ENCODE data around the gene PANK2. TPM values are rescaled to one million over a fixed set of nuclear protein-coding genes. Genes with fewer than 3 reads are reported as not detected.

PANK2 gene
- total RNA-seq, 1 donor from 2014 or later = 39.7 TPM

DNA sequence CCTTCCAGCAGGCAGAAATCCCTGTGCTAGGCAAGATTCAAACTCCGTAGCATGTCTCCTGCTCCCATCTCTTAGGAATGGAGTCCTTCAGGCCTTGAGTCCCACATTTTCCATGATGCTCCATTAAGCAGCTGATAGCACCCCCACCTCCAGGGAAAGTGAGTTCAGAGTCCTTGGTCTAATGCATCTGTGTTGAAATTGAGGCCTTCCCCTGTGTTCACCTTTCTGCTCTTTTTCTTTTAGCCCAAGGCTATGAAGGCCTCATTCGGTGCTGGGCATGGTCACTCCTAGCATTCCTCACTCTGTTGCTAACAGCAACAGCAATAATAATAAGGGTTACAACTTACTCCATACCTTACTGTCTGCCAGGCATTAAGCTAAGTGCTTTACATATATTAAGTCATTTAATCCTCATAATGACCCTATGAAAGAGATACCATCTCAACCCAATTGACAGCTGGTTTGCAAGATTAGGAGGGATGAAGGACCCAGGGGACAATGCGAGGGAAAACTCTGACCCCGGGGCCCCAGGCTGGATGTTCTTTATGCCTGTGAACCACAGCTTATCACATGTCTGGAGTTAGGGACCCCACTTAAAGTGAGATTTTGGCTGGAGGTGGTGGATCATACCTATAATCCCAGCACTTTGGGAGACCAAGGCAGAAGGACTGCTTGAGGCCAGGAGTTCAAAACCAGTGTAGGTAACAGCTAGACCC is 17.5 kb upstream of the PANK2 start:
- H3K27ac Mint-ChIP-seq (ENCODE audit: unreplicated experiment) = no peak overlapping the region
- peaks cover 26% of the 10 kb centered on the region for H3K4me1 Mint-ChIP-seq (ENCODE audit: low read depth)
- no peaks in the 10 kb centered on the region for H3K27me3 Mint-ChIP-seq (ENCODE audit: low read depth)
- no peak for DNase-seq (ENCODE audit: low spot score)
- no peaks in the 10 kb centered on the region for H3K9me3 Mint-ChIP-seq (ENCODE audit: low read depth)
- no peak for TF ChIP-seq CTCF (IDR thresholded peaks at IDR 0.05)
- no peak overlapping the region for H3K4me3 Mint-ChIP-seq (ENCODE audit: unreplicated experiment)
- H3K36me3 Mint-ChIP-seq (ENCODE audit: low read depth) = peaks cover 9% of the 10 kb centered on the region

GRCh38 chr20:3873507-3873906 is 15.7 kb upstream of the PANK2 start:
- peaks cover 32% of the 10 kb centered on the region for H3K4me1 Mint-ChIP-seq (ENCODE audit: low read depth)
- no peak for DNase-seq (ENCODE audit: low spot score)
- no peaks in the 10 kb centered on the region for H3K27me3 Mint-ChIP-seq (ENCODE audit: low read depth)
- TF ChIP-seq CTCF (IDR thresholded peaks at IDR 0.05) = no peak
- no peak overlapping the region for H3K4me3 Mint-ChIP-seq (ENCODE audit: unreplicated experiment)
- H3K36me3 Mint-ChIP-seq (ENCODE audit: low read depth) = peaks cover 8% of the 10 kb centered on the region
- no peak overlapping the region for H3K27ac Mint-ChIP-seq (ENCODE audit: unreplicated experiment)
- H3K9me3 Mint-ChIP-seq (ENCODE audit: low read depth) = no peaks in the 10 kb centered on the region

- peaks cover 8% of the 10 kb centered on the region for H3K36me3 Mint-ChIP-seq (ENCODE audit: low read depth)
- no peaks in the 10 kb centered on the region for H3K9me3 Mint-ChIP-seq (ENCODE audit: low read depth)
- peaks cover 32% of the 10 kb centered on the region for H3K4me1 Mint-ChIP-seq (ENCODE audit: low read depth)
- H3K4me3 Mint-ChIP-seq (ENCODE audit: unreplicated experiment) = no peak overlapping the region
- H3K27ac Mint-ChIP-seq (ENCODE audit: unreplicated experiment) = no peak overlapping the region
- no peaks in the 10 kb centered on the region for H3K27me3 Mint-ChIP-seq (ENCODE audit: low read depth)
- no peak for TF ChIP-seq CTCF (IDR thresholded peaks at IDR 0.05)
- DNase-seq (ENCODE audit: low spot score) = no peak
These were observed 14.9 kb upstream of the PANK2 start for GRCh38 chr20:3874194-3874844.

GRCh38 chr20:3875378-3875974 is 13.7 kb upstream of the PANK2 start:
- no peak for DNase-seq (ENCODE audit: low spot score)
- peaks cover 32% of the 10 kb centered on the region for H3K4me1 Mint-ChIP-seq (ENCODE audit: low read depth)
- H3K4me3 Mint-ChIP-seq (ENCODE audit: unreplicated experiment) = no peak overlapping the region
- no peaks in the 10 kb centered on the region for H3K9me3 Mint-ChIP-seq (ENCODE audit: low read depth)
- no peaks in the 10 kb centered on the region for H3K27me3 Mint-ChIP-seq (ENCODE audit: low read depth)
- no peak for TF ChIP-seq CTCF (IDR thresholded peaks at IDR 0.05)
- H3K36me3 Mint-ChIP-seq (ENCODE audit: low read depth) = peaks cover 8% of the 10 kb centered on the region
- no peak overlapping the region for H3K27ac Mint-ChIP-seq (ENCODE audit: unreplicated experiment)

GRCh38 chr20:3876000-3876399 is 13.2 kb upstream of the PANK2 start:
- DNase-seq (ENCODE audit: low spot score) = no peak
- Mint-ChIP-seq H3K9me3 (ENCODE audit: low read depth) (no peaks in the 10 kb centered on the region), H3K4me3 (ENCODE audit: unreplicated experiment) (no peak overlapping the region), H3K27me3 (ENCODE audit: low read depth) (no peaks in the 10 kb centered on the region), H3K27ac (ENCODE audit: unreplicated experiment) (no peak overlapping the region), H3K4me1 (ENCODE audit: low read depth) (peaks cover 32% of the 10 kb centered on the region), H3K36me3 (ENCODE audit: low read depth) (peaks cover 8% of the 10 kb centered on the region)
- TF ChIP-seq CTCF (IDR thresholded peaks at IDR 0.05) = no peak
